ENCODE data around the gene ALG8.
A peak's percentile ranks its signal among the peaks of the same experiment; 100 is the strongest.
"Not testable (repeated sequence)": the region's sequence is repeated elsewhere in the genome, so short reads cannot be mapped to it uniquely, and the experiment has no call there.

ALG8 gene

DNA sequence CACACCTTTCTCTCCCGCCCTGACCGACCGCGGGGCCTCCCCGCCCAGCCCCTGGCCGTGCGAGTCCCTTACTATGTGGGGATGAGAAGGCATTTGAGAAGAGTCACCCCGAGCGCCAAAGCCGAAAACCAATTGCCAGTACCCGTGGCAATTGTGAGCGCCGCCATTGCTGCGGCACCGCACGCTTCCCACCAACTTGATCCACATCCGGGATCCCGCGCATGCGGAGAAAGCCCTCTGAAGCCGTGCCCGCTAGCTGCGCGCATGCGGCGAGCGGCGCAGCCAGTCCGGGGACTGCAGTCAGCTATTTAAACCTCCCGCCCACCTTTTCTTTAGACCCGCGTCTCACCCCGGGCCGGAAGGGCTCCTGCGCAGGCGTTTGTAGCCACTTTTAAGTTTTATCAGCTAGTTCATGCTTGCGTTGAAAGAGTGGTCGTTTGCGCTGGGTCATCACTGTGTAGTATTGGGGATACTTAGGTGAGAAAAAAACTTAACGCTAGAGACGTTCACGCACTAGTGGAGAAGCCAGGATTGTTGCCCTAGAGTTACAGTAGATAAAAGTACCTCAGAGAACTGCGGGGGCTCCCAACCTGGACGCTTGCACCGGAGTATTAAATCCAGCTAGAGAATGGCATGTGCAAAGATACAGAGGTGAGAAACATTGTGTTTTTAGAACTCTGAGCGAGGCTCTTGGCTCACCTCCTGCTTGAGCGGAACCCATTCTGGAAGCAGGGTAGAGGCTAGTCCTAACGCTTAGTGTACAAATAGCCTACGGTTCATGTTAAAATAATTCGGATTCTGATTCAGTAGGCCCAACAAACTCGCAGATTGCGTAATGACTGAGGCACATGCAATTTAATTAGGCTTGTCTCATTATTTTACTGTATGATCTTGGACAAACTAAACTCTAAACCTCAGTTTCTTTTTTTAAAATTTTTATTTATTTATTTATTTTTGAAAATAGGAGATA is at the start of gene ALG8:
ALG8 (minus strand) TSS at position 205 of the 970 bp plus-strand sequence; CDS start at position 167, 38 bp downstream.
- peak; percentile 92 to 97 (median 95) for DNase-seq

DNA sequence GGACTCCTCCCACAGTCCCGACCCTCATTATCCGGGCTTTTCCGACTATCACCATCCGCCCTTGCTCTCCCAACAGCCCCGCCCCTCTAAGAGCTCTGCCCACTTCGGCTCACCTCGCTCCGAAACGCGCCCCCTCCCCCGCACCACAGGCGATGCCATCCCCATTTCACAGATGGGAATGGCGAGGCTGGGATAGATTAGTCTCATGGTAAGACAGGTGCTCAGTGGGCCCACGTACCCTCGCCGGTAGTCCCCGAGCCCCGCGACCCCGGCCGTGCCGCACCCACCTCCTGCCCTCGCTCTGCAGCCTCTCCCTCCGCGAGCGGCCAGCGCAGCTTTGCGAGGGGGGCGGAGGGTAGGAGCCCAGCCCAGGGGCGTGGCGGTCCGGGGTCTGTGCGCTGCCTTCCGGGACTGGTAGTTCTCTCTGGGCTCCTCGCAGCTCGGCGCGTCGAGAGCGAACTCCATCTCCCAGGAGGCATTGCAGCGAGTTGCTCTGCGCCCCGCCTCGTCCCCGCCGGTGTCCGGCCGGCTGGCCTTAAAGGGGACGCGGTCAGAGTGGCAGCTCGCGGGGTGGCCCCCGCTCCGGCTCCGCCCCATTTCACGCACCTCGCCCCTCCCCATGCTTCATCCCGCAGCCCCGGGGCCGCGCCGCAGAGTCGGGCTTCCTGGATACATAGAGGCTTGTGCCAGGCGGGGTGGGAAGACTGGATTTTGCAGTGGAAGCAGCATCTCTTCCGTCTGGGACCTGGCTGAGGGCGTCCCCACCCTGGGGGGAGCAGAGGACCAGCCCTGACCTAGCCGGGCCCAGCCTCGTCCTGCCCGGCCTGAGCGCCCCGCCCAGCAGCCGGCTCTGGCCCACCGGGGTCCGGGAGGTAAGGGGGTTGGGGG is 49.1 kb upstream of the ALG8 start, which contains the start of the genes KCTD21 and USP35:
KCTD21 (minus strand) TSS at position 341 of the 888 bp plus-strand sequence. CDS start 14,072 bp downstream, outside the sequence.
USP35 (plus strand) TSS at position 634 of the 888 bp plus-strand sequence. CDS start 7,327 bp downstream, outside the sequence.
- peak; percentile 75 to 86 (median 79) for DNase-seq

DNA sequence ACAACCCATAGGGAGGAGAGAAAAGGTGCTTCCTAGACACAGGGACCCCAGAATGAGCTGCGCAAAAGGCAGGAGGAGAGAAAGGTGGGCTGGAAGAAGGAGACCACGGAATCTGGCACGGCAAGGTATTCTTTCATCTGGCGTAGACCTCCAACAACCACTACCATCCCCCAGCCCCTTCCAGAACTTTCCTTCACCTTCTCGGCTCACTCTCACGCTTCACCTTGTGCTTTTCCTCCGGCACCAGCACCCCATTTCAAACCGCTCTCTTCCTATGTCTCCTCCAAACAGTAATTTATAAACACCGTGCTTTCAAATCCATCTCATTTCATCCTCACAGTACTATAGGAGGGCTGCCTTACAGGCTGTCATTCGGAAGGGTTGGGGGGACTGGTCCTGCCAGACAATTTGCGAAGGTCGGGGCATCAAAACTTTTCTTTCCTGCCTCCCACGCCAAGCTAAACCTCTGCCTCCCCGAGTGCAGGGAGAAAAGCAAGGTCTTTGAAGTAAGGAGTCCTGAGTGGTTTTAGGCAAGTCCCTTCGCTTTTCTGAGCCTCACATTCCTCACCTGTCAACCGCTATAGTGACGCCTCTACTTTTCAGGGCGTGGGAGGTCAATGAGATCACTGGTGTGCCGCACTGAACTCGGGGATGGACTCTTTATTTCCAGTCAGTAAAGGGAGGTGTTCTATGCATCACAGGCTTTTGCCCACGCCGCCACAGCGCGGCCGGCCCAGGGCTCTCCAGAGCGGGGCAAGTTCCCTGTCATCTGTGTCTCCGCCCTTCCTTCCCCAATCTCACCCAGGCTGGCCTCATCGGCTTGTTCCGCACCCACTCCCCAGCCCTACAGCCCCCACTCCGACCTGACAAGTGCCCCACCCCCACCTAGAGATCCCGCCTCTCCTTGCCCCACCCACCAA is 48.2 kb upstream of the ALG8 start:
- DNase-seq: peak in 1 of 4 experiments; percentile 67

DNA sequence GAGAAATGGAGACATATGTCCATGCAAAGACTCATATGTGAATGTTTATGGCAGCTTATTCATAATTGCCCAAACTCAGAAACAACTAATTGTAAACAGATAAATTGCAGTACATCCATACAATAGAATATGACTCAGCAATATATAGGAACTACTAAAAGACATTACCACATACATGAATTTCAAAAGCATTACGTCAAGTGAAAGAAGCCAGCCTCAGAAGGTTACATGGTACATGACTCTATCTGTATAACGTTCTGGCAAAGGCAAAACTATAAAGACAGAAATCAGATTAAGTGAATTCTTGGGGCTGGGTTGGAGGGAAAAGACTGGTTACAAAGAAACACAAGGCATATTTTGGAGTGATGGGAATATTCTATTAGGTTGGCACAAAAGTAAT is 41.8 kb upstream of the ALG8 start:
- no peak for DNase-seq

DNA sequence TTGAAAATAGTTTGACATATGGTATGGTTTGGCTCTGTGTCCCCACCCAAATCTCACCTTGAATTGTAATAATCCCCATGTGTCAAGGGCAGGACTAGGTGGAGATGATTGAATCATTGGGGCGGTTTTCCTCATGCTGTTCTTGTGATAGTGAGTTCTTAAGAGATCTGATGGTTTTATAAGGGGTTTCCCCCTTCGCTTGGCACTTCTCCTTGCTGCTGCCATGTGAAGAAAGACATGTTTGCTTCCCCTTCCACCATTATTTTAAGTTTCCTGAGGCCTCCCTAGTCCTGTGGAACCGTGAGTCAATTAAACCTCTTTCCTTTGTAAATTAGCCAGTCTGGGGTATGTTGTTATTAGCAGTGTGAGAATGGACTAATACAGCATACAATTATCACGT is 41.3 kb upstream of the ALG8 start:
- DNase-seq: no peak

DNA sequence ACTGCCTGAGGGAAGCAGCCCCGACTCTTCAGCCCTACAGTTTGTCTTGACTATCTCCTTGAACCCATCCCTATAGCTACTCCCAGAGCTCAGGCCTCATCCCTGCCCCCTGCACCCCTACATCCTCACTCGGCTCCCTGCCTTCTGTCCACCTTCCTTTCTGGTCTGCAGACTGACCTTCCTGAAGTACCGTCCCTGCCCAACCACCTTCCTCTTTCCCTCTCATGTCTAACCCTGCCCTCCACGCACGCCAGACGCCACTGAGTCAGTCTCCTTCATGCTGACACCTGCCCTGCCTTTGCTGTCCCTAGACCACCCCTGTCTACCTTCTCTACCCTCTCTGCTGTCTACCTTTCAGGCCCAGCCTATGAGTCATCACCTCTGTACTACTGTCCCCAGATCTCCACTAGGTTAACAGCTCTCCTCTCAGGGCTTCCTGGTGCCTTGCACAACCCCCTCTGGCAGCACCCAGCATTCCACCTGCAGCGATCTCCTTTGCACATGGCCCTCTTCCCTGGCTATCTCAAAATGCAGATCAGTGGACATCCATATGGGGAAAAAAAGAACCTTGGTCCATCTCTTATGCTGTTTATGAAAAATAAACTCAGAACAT is 40.1 kb upstream of the ALG8 start:
- no peak for DNase-seq

DNA sequence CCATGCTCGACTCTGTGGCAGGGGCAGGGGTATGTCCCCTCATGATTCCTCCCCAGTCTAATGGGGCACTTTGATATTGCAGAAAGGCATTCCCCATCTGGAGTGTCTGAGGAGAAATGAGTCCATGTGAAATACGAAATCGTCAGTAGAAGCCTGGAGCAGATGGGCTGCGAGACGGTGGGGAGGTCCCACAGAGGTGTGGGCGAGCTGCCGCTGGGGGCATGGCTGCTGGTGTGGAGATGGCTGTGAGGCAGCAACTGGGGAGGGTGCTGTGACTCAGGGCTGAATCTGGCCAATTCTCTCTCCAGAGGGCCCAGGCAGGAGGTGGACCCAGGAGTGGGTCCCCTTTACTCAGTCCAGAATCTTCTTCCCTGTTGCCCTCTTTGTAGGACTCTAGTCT is 37.8 kb upstream of the ALG8 start:
- no peak for DNase-seq

DNA sequence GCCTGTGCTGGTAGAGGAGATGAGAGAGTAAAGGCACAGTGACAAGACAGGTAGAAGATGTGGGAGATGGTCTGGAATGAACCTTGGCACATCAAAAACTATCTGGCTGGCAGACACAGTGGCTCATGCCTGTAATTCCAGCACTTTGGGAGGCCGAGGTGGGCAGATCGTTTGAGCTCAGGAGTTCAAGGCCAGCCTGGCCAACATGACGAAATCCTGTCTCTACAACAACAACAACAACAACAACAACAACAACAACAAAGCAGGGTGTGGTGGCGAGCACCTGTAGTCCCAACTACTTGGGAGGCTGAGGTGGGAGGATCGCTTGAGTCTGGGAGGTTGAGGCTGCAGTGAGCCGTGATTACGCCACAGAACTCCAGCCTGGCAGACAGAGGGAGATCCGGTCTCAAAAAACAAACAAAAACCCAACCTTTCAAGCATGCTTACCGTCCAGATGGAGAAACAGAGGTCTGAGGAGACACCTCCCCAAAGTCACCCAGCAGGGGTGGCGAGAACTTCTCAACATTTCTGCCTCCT is 37.2 kb upstream of the ALG8 start:
- no peak for DNase-seq

DNA sequence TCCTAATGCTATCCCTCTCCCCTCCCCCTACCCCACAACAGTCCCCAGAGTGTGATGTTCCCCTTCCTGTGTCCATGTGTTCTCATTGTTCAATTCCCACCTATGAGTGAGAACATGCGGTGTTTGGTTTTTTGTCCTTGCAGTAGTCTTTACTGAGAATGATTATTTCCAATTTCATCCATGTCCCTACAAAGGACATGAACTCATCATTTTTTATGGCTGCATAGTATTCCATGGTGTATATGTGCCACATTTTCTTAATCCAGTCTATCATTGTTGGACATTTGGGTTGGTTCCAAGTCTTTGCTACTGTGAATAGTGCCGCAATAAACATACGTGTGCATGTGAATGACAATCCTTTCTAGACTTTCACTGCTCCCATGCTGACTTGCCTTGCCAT is 36.4 kb upstream of the ALG8 start:
- DNase-seq: not testable (repeated sequence)

DNA sequence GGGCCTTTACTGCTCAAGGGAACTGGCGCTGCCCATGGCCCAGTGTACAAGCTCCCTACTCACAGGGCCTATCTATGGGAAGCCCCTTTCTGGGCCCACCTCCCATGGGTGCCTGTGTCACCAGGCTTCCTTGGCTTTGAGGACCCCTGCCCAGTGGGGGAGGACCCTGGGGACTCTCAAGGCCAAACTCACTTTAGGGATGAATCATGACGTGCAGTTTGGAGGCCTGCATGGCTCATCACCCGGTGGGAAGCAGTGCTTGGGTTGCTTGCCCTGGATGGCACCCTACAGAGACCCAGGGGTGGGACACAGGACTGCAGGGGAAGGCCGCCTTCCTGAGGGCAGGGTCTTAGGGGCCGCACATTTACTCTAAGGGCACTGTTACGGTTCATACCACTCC is 32.5 kb upstream of the ALG8 start:
- DNase-seq: no peak

DNA sequence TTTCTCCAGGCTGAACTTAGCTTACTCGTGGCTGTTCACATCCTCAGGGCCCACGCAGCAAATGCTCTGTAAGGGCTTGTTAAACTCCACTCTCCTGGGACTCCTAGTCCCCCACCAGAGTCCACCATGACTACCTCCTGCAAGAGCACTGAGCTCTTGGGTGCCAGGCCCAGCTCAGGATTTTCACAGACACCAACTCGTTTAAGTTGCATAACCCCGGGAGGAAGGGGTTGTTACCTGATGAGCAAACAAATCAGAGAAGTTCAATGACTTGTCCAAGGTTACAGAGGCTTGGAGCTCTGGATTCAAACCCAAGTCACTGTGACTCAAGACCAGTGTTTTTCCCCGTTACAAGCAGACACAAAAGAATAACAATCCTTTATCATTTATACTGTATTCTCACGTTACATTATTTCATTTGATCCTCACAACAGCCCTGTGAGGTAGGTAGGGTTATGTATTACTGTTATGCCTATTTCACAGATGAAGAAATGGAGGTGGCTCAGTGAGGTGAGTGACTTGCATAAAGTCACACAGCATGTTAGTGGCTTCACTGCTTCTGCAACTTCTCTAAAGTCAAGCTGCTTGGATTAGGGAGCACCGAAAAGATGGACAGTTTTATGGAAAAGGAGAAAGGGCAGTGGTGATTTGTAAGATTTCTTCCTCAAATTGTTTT is 31.6 kb upstream of the ALG8 start:
- DNase-seq: no peak

DNA sequence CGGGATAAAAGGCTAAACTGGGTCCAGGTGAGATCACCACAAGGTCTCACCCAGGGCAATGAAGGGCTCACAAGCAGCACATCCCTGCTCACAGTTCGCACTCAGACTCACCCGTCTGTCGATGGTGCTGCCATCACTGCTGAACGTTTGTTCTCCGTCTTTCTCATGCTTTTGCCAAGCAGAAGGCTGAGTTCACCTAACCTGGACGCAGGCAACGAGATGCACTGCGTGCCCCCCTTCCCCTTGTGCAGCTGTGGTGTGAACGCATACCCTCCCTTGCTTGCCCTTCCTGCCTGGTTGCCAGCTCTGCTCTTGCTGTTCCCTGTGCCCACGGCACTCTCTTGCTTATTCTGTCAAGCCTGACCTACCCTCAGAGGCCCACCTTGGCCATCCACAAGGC is 31.0 kb upstream of the ALG8 start:
- no peak for DNase-seq

DNA sequence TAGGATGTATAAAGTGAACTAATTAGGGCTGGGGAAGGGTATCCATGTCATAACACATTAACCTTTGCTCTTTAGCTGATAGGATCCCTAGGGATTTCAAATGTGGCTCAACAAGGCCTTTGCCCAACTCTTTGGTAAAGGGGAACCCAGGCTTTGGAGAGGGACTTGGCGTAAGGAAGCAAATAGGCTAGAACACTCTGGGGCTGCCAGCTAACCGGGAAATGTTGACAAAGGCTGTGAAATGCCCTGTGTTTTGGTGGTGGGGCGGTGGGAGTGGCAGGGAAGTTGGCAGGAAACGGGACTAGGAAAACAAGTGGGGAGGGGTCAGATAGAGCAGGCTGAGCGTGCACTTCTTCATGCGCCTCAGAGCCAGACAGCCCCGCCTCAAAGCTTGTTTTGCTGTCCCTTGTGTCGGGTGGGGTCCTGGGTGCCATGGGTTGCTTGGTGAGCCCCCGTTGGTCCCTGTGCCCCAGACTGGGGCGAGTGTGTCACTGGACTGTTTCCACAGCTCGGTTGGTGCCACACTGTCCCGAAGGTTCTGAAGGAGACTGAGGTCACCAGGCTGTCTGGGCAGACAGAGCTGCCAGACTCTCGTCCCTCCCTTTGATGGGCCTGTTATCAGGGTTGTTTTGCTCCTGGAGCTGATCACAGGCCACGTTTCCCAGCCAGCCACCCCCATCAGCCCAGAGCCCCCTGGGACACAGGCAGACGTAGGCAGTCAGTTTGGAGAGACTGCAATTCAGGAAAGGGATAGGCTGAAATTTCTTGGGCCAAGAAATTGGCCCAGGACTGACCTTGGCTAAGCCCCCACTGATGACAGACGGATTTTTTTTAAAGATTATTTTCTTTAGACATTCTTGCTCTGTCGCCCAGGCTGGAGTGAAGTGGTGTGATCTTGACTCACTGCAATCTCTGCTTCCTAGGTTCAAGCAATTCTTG is 29.4 kb upstream of the ALG8 start:
- DNase-seq: no peak

DNA sequence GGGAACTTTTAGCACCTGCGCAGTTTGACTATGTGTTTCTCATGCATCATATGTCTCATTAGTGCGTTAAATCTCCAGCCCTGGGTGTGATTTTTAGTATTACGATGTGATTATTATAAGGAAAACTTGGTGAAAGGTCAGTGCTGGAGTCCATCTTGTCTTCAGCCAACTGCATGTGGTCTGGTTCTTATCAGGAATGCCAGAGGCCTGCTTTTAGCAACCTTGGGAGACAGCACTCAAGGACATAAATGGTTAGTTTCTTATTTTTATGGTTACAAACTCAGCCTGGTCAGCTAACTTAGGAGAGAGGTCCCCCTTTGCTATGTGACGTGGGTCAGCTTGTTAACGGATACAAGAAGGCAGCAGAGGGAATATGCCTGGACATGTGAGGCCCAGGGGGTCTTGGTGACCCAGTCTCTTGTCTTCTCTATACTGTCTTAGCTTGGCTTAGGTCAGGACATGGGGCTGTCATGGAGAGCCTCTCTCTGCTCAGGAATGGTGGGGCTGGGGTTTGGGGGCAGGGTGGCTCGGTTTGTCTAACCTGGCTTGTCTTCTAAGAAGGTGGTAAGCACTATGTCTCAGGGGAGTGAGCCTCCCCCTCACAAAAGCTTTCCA is 27.5 kb upstream of the ALG8 start:
- DNase-seq: no peak

DNA sequence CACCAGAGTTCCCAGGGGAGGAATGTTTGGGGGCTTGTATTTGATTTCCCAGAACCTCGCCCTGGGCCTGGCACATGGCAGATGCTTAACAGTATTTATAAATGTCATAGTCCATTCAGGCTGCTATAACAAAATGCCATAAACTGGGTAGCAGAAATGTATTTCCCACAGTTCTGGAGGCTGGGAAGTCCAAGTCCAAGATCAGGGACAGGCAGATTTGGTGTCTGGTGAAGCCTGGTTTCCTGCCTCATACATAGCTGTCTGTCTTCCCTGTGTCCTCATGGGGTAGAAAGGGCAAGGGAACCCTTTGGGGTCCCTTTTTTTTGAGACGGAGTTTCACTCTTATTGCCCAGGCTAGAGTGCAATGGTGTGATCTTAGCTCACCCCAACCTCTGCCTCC is 25.0 kb upstream of the ALG8 start:
- DNase-seq: no peak

DNA sequence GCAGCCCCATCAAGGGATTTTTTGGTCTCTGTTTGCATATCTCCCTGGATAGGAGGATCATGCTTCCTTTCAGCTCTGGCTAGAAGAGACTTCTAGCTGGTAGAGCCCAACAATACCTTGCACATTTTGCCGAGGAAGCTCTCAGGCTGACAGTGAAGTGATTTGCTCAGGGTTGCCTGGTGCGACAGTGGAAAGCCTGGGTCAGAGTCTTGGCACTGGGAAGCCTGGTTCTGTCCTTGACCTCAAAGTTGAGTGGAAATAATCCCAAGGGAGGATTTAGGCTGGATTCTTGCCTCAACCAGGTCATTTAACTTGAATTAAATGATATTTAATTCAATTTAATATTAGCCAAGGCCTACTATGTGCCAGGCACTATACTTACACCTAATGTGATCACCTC is 24.4 kb upstream of the ALG8 start:
- DNase-seq: no peak

DNA sequence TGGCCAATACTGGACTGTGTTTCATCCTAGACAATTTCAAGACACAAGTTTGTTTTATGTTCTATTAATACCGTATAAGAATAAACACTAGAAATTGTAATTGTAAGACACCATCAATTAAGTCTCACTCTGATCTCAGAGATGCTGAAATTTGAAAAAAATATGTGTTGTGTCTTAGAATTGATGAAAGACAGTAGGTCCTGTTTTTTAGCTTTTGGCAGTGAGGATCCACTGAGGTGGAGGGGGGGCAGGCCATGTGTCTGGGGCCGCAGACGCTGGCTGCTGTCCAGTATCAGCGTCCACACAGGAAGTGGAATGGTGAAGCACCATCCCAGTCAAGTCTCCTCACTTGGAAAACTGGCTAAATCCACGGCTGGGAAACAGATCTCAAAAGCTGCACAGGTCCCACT is 22.5 kb upstream of the ALG8 start:
- no peak for DNase-seq

DNA sequence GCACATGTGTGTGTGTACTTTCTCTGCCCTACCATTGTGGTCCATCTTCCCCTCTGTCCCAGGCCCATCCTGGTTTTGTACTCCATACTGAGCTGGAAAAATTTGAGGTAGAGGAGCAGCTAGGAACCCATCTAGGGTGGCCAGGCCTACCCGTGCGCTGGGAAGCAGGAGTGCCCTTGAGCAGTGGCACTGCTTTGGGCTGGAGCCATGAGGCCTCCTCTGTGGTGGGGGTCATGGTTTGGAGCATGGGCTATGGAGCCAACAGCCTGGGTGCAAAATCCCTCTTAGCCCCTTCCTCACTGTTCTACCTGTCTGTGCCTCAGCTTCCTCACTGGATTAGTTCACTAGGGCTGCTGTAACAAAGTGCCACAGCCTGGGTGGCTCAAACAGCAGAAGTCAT is 21.9 kb upstream of the ALG8 start:
- no peak for DNase-seq

DNA sequence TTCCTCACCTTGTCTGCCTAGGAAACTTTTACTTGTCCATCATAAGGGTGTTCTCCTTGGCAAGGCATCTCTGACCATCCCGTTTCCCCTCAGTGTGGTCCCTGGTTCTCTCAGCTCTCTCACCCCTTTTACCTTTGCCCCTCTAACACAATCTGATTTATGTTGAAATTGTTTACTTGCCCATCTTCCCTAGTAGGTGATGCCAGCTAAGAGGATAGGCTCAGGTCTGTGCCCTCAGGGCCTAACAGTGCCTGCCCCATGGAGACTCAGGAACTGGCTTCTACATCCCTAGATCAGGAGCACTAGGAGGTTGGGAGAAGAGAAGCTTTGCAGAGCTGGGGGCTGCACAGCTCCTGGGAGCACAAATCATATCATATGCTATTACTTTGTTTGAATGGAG is 21.1 kb upstream of the ALG8 start:
- no peak for DNase-seq

All from activated naive CD4-positive, alpha-beta T cell (primary cell).